ENCODE results near the gene SPATA4.

DNA sequence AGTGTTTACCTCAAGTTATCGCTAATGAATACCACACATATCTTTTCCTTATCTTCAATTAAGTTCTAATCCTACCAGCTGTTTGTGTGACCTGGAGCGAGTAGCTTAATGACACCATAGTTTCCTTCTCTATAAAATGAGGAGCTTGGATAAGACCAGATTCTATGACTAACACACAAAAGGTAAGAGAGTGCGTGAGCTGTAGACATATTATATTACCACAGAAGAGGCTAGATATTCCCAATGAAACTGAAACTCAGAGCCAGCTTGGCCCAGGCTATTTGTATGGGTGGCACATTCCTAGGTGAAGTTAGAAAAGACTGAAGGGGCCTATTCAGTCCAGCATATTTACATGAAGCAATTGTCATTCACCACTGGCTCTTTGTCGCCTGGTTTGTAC is 43.4 kb upstream of the SPATA4 start:
- TF ChIP-seq, protein P1, sequence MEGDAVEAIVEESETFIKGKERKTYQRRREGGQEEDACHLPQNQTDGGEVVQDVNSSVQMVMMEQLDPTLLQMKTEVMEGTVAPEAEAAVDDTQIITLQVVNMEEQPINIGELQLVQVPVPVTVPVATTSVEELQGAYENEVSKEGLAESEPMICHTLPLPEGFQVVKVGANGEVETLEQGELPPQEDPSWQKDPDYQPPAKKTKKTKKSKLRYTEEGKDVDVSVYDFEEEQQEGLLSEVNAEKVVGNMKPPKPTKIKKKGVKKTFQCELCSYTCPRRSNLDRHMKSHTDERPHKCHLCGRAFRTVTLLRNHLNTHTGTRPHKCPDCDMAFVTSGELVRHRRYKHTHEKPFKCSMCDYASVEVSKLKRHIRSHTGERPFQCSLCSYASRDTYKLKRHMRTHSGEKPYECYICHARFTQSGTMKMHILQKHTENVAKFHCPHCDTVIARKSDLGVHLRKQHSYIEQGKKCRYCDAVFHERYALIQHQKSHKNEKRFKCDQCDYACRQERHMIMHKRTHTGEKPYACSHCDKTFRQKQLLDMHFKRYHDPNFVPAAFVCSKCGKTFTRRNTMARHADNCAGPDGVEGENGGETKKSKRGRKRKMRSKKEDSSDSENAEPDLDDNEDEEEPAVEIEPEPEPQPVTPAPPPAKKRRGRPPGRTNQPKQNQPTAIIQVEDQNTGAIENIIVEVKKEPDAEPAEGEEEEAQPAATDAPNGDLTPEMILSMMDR (IDR thresholded peaks at IDR 0.05; ENCODE audit: low read length), result no peak
- TF ChIP-seq EZH2 (optimal IDR thresholded peaks at IDR 0.05; ENCODE audit: low read depth, low read length) (no peak), EZH2phosphoT487 (IDR thresholded peaks at IDR 0.05; ENCODE audit: low read length) (no peak)

Measured in MM.1S (cell line).